Adrenal gland (tissue), 5 donors: ENCODE results near the gene LIAS.

Experiments used
- POLR2A ChIP-seq, 2 donors: fragments of 450-650 bp; IDR thresholded peaks; one replicate each; pipeline ENCODE4 v1.6.1; 2017; ENCODE audit warnings: antibody characterized with exemption in 2 of 2, mild to moderate bottlenecking in 2 of 2, moderate library complexity in 1 of 2
- TF ChIP-seq, protein P1 (sequence below), 6 experiments: fragments of 450-650 bp in 4 of 6; fragments of 200-600 bp in 2 of 6; sonication (generic) in 1 of 6; IDR thresholded peaks; 1 replicate in 5 of 6; 2 replicates in 1 of 6; pipeline versions ENCODE4 v1.5.1 to v1.8.0; 2016 to 2021; ENCODE audit warnings: antibody characterized with exemption in 6 of 6, mild to moderate bottlenecking in 2 of 6, moderate library complexity in 1 of 6
- donor health status: DM: no; HTN: no; CAD: no.

DNA sequence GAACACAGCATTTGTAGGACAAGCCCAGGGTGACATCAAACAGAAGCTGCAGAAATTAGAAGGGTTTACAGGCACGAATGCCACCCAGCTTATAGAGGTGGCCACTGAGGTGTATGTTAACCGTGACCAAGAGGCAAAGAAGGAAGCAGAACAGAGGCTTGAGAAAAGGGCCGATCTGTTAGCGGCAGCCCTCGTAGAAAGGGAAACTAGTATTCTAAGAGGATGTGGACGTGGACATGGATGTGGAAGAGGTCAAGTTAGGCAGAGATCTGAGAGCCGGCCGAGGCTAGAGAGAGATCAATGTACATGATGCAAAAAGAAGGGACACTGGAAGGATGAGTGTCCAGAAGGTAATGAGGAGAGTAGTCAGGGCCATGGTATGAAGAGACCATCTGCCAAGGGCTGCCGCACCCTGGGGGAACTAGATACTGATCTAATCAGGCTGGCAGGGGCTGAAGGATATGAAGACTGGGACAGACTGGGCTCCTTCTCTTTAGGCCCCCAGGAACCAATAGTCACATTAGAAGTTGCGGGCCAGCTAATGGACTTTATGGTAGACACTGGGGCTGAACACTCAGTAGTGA is 27.5 kb downstream of the LIAS start:
- TF ChIP-seq, protein P1, sequence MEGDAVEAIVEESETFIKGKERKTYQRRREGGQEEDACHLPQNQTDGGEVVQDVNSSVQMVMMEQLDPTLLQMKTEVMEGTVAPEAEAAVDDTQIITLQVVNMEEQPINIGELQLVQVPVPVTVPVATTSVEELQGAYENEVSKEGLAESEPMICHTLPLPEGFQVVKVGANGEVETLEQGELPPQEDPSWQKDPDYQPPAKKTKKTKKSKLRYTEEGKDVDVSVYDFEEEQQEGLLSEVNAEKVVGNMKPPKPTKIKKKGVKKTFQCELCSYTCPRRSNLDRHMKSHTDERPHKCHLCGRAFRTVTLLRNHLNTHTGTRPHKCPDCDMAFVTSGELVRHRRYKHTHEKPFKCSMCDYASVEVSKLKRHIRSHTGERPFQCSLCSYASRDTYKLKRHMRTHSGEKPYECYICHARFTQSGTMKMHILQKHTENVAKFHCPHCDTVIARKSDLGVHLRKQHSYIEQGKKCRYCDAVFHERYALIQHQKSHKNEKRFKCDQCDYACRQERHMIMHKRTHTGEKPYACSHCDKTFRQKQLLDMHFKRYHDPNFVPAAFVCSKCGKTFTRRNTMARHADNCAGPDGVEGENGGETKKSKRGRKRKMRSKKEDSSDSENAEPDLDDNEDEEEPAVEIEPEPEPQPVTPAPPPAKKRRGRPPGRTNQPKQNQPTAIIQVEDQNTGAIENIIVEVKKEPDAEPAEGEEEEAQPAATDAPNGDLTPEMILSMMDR (IDR thresholded peaks at IDR 0.05): no peak
- no peak for TF ChIP-seq POLR2A (IDR thresholded peaks at IDR 0.05)
